Large intestine (tissue), 3 donors: ENCODE measurements around the gene MTMR2. TPM values are rescaled to one million over a fixed set of nuclear protein-coding genes. Genes with fewer than 3 reads are reported as not detected.
A peak's percentile ranks its signal among the peaks of the same experiment; 100 is the strongest.

Source experiments
- DNase-seq, 2 donors: peaks; one replicate each; pipeline versions ENCODE4 v3.0.0 to v3.0.0-alpha.2; 2013
- H3K27ac ChIP-seq: one replicate; pipeline ENCODE4 v1.5.1; 2013; ENCODE audit warnings: low read length
- H3K27me3 ChIP-seq: 2 replicates; pipeline ENCODE4 v1.6.1; 2013; ENCODE audit warnings: low read length; ENCODE audit not compliant: control insufficient read depth, insufficient read depth
- H3K36me3 ChIP-seq: 2 replicates; pipeline ENCODE4 v1.6.1; 2013; ENCODE audit warnings: low read length; ENCODE audit not compliant: control insufficient read depth, insufficient read depth
- H3K4me1 ChIP-seq: one replicate; pipeline ENCODE4 v1.6.1; 2013; ENCODE audit warnings: low read length; ENCODE audit not compliant: control insufficient read depth, insufficient read depth
- H3K4me3 ChIP-seq: one replicate; pipeline ENCODE4 v1.5.1; 2013; ENCODE audit warnings: low read length
- H3K9me3 ChIP-seq: one replicate; pipeline ENCODE4 v1.6.1; 2013; ENCODE audit warnings: mild to moderate bottlenecking, low read depth, low read length, moderate library complexity; ENCODE audit not compliant: control insufficient read depth
- WGBS: methylation state at CpG from one replicate; pipeline ENCODE4 v1.1.5; 2013; ENCODE audit warnings: low lambda C conversion rate; ENCODE audit not compliant: insufficient coverage; 5-methylcytosine and 5-hydroxymethylcytosine counted together
- polyA plus RNA-seq: library from polyadenylated mRNA; unstranded; fragments of 120-200 nt; gene quantifications from one replicate; pipeline ENCODE4 v1.2.1, GENCODE V29; 2013

The MTMR2 gene
- polyA plus RNA-seq, 1 donor: 27.7 TPM

GRCh38 chr11:95919514-95919913, 4.4 kb downstream of the MTMR2 start:
- no peak for DNase-seq
- Histone ChIP-seq H3K36me3 (no peaks in the 10 kb centered on the region), H3K27me3 (no peaks in the 10 kb centered on the region), H3K4me1 (peaks cover 5% of the 10 kb centered on the region), H3K4me3 (no peak overlapping the region), H3K9me3 (no peaks in the 10 kb centered on the region), H3K27ac (no peak overlapping the region)
- WGBS: 79% methylated on average over 2 of the region's 3 CpGs

GRCh38 chr11:95918720-95919119, 5.2 kb downstream of the MTMR2 start:
- Histone ChIP-seq H3K27me3 (no peaks in the 10 kb centered on the region), H3K9me3 (no peaks in the 10 kb centered on the region), H3K4me1 (peaks cover 5% of the 10 kb centered on the region), H3K36me3 (no peaks in the 10 kb centered on the region), H3K4me3 (no peak overlapping the region), H3K27ac (no peak overlapping the region)
- WGBS: no CpG with 5 or more reads among the region's 3 CpGs
- no peak for DNase-seq

DNA sequence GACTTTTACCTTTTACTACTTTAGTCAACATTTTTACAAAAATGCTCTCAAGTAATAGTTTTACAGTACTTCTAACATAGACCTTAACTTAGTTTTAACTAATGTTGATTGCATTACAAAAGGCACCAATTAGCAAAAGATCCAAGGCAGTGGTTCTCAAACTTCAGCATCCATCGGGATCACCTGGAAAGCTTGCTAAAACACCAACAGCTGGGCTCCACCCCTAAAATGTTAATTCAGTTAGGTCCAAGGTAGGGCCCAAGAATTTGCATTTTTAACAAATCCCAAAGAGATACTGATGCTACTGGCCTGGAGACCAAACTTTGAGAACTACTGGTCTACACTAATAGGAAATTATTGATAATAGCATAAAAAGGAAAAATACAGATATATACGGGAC, 5.9 kb downstream of the MTMR2 start:
- Histone ChIP-seq H3K9me3 (no peaks in the 10 kb centered on the region), H3K27me3 (no peaks in the 10 kb centered on the region), H3K4me1 (peaks cover 5% of the 10 kb centered on the region)

GRCh38 chr11:95917193-95918036, 6.5 kb downstream of the MTMR2 start:
- Histone ChIP-seq H3K9me3 (no peaks in the 10 kb centered on the region), H3K27me3 (no peaks in the 10 kb centered on the region), H3K4me3 (no peak overlapping the region), H3K36me3 (no peaks in the 10 kb centered on the region), H3K4me1 (peaks cover 5% of the 10 kb centered on the region), H3K27ac (no peak overlapping the region)
- 78% methylated on average over 4 of the region's 8 CpGs for WGBS
- peak in 1 of 2 donors; percentile 48 for DNase-seq

More for the DNA sequence above, 5.9 kb downstream of the MTMR2 start:
- WGBS: 100% methylated on average over 1 of the region's 2 CpGs
- Histone ChIP-seq H3K4me3 (no peak overlapping the region), H3K36me3 (no peaks in the 10 kb centered on the region), H3K27ac (no peak overlapping the region)
- DNase-seq: no peak

- Histone ChIP-seq H3K27me3 (no peaks in the 10 kb centered on the region), H3K9me3 (no peaks in the 10 kb centered on the region), H3K4me1 (peaks cover 5% of the 10 kb centered on the region), H3K36me3 (no peaks in the 10 kb centered on the region), H3K4me3 (no peak overlapping the region), H3K27ac (no peak overlapping the region)
- no peak for DNase-seq
- WGBS: 100% methylated on average over 1 of the region's 2 CpGs
Measured at GRCh38 chr11:95916049-95916448, 7.9 kb downstream of the MTMR2 start.

GRCh38 chr11:95915051-95915450, 8.9 kb downstream of the MTMR2 start:
- Histone ChIP-seq H3K4me3 (no peak overlapping the region), H3K36me3 (no peaks in the 10 kb centered on the region), H3K9me3 (no peaks in the 10 kb centered on the region), H3K27ac (no peak overlapping the region), H3K27me3 (no peaks in the 10 kb centered on the region), H3K4me1 (peaks cover 5% of the 10 kb centered on the region)
- no CpG with 5 or more reads among the region's 2 CpGs for WGBS
- DNase-seq: no peak

DNA sequence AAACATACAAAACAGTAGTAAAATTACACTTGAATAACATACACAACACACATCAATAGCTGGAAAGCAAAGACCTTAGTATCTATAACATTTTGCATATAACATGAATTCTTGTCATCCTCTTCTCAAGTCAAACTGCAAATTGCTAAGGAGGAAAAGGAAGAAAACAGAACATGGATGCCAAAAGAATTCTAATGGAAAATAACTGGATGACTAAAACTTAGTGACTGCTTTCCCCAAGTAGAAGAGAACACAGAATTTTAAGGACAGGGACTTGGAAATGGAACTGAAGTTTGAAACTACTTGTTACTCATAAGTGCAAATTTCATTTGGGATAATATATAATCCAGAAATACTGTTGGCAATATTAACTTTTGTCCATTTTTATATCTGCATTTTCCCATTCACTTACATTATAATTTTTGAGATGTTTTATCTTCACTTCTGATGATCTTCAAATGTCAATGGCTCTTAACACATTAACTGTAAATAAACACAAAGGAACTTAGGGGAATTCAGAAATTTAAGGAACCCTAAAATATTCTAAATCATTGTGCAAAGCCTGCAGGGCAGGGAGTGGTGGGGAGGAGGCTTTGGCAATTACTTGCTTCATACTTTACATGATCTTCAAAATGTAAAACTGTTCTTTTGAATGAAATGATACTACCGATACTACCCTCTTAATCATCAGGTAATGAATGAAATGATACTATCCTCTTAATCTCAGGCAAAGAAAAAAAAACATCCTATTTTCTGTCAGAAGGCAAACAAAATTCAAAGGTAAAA, 9.9 kb downstream of the MTMR2 start:
- peaks cover 5% of the 10 kb centered on the region for H3K4me1 ChIP-seq
- no peaks in the 10 kb centered on the region for H3K36me3 ChIP-seq
- no peaks in the 10 kb centered on the region for H3K9me3 ChIP-seq
- no peak overlapping the region for H3K27ac ChIP-seq
- no peak for DNase-seq
- 82% methylated on average over 1 of the region's 1 CpG for WGBS
- no peak overlapping the region for H3K4me3 ChIP-seq
- H3K27me3 ChIP-seq: no peaks in the 10 kb centered on the region

DNA sequence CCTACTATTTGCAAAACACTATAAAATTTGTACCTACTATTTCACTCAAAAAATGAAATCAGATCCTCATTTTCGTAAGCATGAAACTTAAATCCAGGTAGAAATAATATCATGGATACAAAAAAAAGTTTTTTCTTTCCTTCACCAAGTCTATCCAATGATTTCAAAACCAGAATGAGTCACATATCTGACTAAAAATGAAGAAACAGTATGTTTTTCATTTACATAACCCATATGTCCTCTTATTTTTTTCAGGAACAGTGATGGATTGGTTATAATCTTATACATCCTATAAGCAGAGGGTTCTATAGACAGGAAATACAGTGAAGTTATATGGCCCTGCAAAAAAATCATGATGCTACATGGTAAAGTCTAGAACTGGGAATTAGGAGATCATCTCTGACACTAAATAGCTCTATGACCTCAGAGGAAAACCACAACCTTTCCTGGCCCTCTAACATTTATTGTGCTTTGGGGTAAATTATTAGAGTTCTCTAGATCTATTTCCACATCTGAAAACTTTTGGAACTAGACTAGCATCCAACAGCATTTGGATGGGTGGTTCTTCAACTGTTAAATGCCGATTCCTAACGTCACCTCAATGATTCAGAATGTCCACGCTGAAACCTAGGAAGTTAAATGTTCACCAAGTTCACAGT, 10.9 kb downstream of the MTMR2 start:
- Histone ChIP-seq H3K36me3 (no peaks in the 10 kb centered on the region), H3K9me3 (no peaks in the 10 kb centered on the region), H3K27me3 (no peaks in the 10 kb centered on the region), H3K4me1 (peaks cover 5% of the 10 kb centered on the region), H3K27ac (no peak overlapping the region), H3K4me3 (no peak overlapping the region)
- WGBS: 100% methylated on average over 1 of the region's 4 CpGs
- DNase-seq: no peak

- Histone ChIP-seq H3K9me3 (no peaks in the 10 kb centered on the region), H3K27ac (no peak overlapping the region), H3K27me3 (no peaks in the 10 kb centered on the region), H3K4me3 (no peak overlapping the region), H3K4me1 (no peaks in the 10 kb centered on the region), H3K36me3 (no peaks in the 10 kb centered on the region)
- whole genome bisulfite sequencing: 100% methylated on average over 1 of the region's 3 CpGs
- no peak for DNase-seq
Measured at GRCh38 chr11:95911369-95911759, 12.5 kb downstream of the MTMR2 start.

DNA sequence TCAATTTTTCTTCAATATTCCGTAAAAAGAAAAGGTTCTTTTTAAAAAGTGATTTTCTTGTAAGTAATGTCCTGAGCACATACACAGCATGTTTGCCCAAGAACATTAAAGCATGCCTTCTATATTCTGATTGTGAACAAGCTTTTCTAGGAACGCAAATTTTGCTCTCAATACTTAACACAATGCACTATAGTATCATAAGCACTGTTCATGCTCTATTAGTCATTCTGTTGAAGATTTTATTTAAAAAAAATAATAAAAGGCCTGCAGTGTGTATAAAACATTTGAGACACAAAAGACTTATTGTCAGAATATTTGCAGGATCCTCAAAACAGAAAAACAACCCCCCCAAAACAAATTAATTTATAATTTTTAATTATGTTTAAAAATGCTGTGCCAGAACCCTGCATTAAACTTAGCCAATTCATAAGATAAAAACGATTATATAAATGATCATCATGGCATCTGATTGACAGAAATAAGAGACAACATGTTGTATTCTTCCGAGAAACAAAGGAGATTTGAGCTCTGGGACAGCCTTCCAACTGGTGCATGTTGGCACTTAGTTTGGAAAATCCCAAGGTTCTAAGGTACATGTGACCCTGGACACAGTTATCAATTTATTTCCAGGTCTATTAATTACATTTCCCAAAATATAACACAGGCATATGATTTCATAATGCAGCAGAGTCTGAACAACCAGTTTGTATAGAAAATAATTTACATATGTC, 13.1 kb downstream of the MTMR2 start:
- H3K27me3 ChIP-seq: no peaks in the 10 kb centered on the region
- no peaks in the 10 kb centered on the region for H3K36me3 ChIP-seq
- no peak for DNase-seq

More for the DNA sequence above, 13.1 kb downstream of the MTMR2 start:
- H3K9me3 ChIP-seq: no peaks in the 10 kb centered on the region
- no peak overlapping the region for H3K27ac ChIP-seq
- H3K4me1 ChIP-seq: no peaks in the 10 kb centered on the region
- WGBS: 88% methylated on average over 2 of the region's 4 CpGs
- H3K4me3 ChIP-seq: no peak overlapping the region
